GM12892 (cell line): ENCODE measurements around the gene RALGDS.
"Not testable (repeated sequence)": the region's sequence is repeated elsewhere in the genome, so short reads cannot be mapped to it uniquely, and the experiment has no call there.

Experiments
- POLR2A ChIP-seq: IDR thresholded peaks from 2 replicates; pipeline ENCODE4 v1.6.1; 2011; ENCODE audit warnings: low read depth, low read length, control low read depth
- POLR2AphosphoS5 ChIP-seq: IDR thresholded peaks from 2 replicates; pipeline ENCODE4 v1.6.1; 2011; ENCODE audit warnings: low read depth, low read length, control low read depth
- TAF1 ChIP-seq: IDR thresholded peaks from 2 replicates; pipeline ENCODE4 v1.6.1; 2011; ENCODE audit warnings: low read depth, mild to moderate bottlenecking, control low read depth, low read length, borderline replicate concordance

DNA sequence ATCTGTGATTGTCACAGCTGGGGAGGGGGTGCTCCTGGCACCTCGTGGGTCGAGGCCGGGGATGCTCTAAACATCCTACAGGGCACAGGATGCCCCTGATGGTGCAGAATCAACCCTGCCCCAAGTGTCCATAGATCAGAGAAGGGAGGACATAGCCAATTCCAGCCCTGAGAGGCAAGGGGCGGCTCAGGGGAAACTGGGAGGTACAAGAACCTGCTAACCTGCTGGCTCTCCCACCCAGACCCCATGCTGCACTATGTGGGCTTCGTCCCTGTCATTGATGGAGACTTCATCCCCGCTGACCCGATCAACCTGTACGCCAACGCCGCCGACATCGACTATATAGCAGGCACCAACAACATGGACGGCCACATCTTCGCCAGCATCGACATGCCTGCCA is 52.6 kb downstream of the RALGDS start:
- not testable (repeated sequence) for TF ChIP-seq POLR2A, POLR2AphosphoS5, TAF1
